ENCODE data around the gene HSD3B7.

Gene HSD3B7

DNA sequence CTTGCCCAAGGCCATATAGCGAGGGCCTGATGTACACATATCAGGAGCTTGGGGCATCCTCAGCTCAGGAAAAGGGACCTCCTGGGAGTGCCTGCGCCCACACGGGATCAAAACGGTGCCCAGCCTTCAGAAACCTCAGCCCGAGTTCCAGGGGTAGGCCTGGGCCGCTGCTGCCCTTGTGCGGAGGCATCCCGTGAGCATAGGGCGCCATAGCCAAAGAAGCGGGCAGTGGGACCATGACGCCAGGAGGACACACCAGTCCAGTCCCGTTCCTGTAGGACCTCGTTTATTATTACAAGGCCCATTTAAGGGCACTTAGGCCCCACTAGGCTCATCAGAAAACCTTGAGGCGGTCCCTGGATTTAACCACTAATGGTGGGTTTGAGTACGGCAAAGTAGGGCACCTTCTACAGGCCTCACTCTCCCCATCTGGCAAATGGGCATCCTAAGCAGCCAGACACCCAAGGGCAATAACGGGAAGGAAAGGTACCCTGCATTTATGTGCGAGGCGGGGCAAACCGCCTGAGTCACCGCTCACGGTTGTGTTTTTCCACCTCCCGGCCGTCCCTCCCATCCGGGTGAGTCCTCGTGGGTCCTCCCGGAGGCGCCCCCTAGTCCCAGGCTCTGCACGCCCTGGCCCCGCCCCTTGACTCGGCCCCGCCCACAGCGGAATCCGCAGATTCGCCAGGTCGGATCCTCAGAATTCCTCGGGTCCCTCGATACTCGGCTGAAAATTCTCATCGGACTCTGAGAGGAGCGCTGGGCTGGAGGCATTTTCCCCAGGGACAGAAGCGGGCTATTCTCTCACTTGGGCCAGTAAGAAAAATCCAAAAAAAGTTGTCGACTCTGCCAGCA, 28.2 kb upstream of the HSD3B7 start:
- DNase-seq (ENCODE audit: low read depth in 2 of 2): peak; percentile 84 to 92

DNA sequence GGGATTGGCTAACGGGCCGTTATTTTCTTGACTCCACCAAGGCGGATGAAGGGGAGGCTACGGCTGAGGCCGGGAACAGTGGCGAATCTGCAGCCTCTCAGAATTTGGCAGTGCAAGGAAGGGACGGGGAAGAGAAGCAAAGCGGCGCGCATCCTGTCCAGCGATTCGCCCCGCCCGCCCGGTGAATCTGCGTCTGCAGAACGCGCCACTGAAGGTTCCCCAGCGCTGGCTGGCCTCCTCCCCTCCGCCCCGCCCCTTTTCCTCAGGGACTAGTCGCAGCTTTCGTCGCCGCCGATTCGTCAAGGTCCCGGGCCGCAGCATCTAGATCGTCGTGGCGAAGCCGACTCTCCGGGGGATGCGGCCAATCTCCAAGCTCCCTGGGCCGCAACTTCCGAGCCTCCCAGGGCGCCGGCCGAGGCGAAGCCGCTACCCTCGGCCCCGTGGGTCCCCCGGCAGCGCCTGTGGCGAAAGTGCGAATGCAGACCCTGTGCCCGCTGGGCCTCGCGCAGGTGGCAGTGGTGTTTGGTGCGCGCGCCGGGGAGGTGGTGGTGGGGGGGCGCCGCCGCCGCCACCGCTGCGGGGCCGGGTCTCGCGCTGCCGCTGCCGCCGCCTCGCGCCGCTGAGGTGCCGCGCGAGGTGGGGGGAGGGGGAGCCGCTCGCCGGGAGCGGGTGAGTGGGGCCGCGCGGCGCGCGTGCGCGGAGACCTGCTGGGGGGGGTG, 27.4 kb upstream of the HSD3B7 start, which contains the start of gene SETD1A:
Gene SETD1A (plus strand): TSS at position 299 of the 719 bp plus-strand sequence. CDS start 978 bp downstream, outside the sequence.
- DNase-seq (ENCODE audit: low read depth in 2 of 2): peak; percentile 96

GRCh38 chr16:30958175-30959079, 26.6 kb upstream of the HSD3B7 start:
- no peak for DNase-seq (ENCODE audit: low read depth in 2 of 2)

DNA sequence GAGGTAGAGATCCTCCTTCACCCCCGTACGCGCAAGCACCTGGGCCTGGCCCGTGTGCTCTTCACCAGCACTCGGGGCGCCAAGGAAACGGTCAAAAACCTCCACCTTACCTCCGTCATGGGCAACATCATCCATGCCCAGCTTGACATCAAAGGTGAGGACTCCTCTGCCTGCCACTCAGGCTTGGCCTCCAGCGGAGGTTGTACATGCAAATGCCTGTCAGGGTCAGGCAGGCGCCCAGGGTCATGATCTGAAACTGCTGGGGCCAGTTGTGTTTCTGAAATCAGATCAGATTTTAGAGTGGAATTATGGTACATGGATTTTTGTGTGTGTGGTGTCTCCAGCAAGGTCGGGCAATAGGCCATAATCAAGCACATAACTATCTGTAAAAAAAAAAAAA, 23.6 kb upstream of the HSD3B7 start:
- DNase-seq (ENCODE audit: low read depth in 2 of 2): no peak

DNA sequence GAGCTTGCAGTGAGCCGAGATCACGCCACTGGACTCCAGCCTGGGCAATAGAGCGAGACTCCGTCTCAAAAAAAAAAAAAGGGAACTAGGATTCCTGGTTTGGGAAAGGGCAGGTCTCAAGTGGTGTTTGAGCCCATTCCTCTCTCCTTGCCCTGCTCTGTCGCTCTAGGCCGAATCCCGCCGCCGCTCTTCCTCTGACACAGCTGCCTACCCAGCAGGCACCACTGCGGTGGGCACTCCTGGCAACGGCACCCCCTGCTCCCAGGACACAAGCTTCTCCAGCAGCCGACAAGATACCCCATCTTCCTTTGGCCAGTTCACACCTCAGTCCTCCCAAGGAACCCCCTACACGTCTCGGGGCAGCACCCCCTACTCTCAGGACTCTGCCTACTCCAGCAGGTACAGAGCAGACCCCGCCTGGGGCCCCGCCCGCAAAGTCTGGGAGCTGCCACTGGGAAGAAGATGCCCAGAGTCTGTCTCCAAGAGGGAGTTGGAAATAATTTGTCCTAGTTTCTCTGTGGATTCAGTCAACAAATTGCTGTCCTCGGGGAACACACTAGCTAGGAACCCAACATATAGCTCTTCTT, 21.0 kb upstream of the HSD3B7 start:
- no peak for DNase-seq (ENCODE audit: low read depth in 2 of 2)

GRCh38 chr16:30964574-30965226, 20.3 kb upstream of the HSD3B7 start:
- no peak for DNase-seq (ENCODE audit: low read depth in 2 of 2)

DNA sequence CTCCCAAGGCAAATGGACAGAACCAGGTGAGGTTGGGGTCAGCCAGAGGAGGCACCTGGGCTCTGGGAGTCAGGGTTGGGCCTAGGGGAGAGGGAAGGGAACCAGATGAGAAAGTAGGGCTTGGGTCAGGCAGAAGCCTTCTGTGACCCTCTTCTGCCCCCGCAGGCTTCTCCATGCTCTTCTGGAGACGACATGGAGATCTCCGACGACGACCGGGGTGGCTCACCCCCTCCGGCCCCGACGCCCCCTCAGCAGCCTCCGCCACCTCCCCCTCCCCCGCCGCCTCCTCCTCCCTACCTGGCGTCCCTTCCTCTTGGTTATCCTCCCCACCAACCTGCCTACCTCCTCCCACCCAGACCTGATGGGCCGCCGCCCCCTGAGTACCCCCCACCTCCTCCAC, 19.6 kb upstream of the HSD3B7 start:
- DNase-seq (ENCODE audit: low read depth in 2 of 2): no peak

- no peak for DNase-seq (ENCODE audit: low read depth in 2 of 2)
These were observed 18.9 kb upstream of the HSD3B7 start for GRCh38 chr16:30966033-30966619.

GRCh38 chr16:30967795-30968194, 17.2 kb upstream of the HSD3B7 start:
- DNase-seq (ENCODE audit: low read depth in 2 of 2): no peak

DNA sequence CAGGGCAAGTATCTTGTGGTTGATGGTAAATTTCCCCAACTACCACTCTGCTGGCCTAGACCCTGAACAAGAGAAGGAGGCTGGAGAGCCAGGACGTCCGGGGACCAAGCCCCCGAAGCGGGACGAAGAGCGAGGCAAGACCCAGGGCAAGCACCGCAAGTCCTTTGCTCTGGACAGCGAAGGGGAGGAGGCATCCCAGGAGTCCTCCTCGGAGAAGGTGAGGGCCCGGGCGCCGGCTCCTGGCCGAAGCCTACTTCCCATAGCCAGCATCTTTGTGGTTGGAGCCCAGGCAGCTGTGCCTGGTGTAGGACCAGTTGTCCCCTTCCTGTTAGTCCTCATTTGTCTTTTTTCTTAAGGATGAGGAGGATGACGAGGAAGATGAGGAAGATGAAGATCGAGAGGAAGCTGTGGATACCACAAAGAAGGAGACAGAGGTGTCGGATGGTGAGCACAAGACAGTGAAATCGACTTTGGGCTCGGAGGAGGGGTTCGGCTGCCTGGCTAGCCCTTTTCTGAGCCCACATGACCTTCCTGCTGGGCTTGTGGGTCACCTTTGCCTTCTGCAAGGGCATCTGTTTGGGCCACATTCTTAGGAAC, 15.7 kb upstream of the HSD3B7 start:
- DNase-seq (ENCODE audit: low read depth in 2 of 2): no peak

DNA sequence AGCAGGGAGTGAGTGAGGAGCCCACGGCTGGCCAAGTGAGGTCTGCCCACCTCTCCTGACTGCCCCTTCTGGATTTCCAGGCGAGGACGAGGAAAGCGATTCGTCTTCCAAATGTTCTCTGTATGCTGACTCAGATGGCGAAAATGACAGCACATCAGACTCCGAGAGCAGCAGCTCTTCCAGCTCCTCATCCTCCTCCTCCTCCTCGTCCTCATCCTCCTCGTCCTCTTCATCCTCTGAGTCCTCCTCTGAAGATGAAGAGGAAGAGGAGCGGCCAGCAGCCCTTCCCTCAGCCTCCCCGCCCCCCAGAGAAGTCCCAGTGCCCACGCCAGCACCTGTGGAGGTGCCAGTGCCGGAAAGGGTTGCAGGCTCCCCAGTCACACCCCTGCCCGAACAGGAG, 13.7 kb upstream of the HSD3B7 start:
- DNase-seq (ENCODE audit: low read depth in 2 of 2): no peak

- DNase-seq (ENCODE audit: low read depth in 2 of 2): no peak
These were observed 12.1 kb upstream of the HSD3B7 start for GRCh38 chr16:30972872-30973271.

- DNase-seq (ENCODE audit: low read depth in 2 of 2): no peak
These were observed 10.7 kb upstream of the HSD3B7 start for GRCh38 chr16:30974348-30974747.

- no peak for DNase-seq (ENCODE audit: low read depth in 2 of 2)
These were observed 8.5 kb upstream of the HSD3B7 start for GRCh38 chr16:30976486-30976885.

- DNase-seq (ENCODE audit: low read depth in 2 of 2): no peak
These were observed 7.5 kb upstream of the HSD3B7 start for GRCh38 chr16:30977502-30977901.

GRCh38 chr16:30979170-30980022, 5.6 kb upstream of the HSD3B7 start:
- no peak for DNase-seq (ENCODE audit: low read depth in 2 of 2)

- no peak for DNase-seq (ENCODE audit: low read depth in 2 of 2)
These were observed 5.0 kb upstream of the HSD3B7 start for GRCh38 chr16:30980023-30980371.

DNA sequence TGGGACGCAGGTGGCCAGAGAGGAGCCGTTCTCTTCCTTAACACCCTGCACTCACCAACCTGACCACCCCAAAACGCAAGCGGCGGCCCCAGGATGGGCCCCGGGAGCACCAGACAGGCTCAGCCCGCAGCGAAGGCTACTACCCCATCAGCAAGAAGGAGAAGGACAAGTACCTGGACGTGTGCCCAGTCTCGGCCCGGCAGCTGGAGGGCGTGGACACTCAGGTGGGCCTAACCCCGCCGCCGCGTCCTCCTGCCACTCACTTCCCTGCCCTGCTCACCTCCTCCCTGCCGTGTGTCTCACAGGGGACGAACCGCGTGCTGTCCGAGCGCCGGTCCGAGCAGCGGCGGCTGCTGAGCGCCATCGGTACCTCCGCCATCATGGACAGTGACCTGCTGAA, 4.6 kb upstream of the HSD3B7 start:
- no peak for DNase-seq (ENCODE audit: low read depth in 2 of 2)

GRCh38 chr16:30980959-30981358, 4.0 kb upstream of the HSD3B7 start:
- no peak for DNase-seq (ENCODE audit: low read depth in 2 of 2)
